ENCODE measurements around the gene CDH23. TPM values are rescaled to one million over a fixed set of nuclear protein-coding genes. Genes with fewer than 3 reads are reported as not detected.

Gene CDH23
- total RNA-seq, 1 experiment from 2014 or later: 0.03 TPM

DNA sequence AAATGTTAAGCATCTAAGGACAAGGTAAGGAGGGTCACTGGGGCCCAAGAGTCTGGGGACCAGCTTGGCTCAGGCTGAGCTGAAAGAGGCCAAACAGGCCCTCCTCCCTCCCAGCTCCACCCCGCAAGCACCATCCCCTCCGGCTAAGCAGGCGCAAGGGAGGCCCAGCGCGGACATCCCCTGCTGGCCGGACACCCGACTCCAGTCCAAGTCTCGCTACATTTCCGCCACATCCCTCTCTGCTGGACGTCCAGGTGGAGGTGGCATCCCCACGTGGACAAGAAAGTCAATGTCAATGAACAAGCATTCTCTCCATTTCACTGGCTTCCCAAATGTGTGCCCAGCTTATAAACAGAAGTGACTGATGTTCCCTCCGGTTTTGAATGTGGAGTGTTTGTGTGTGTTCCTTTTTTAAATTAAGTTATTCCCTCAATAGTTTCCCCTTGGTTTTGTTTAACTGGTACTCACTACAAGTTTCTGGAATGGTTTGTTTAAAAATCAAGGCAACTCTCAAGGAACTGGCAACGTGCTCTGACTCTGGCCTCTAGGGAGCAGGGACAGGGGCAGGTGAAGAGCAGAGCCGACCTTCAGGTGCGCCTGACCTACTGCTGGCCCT is 418.9 kb downstream of the CDH23 start:
- in situ Hi-C loops (cut with HindIII; ENCODE audit: low pct_unique_long_range_greater_than_20kb, low sequenced_read_pairs): no loop called here
- no peak for DNase-seq (ENCODE audit: low read depth)

DNA sequence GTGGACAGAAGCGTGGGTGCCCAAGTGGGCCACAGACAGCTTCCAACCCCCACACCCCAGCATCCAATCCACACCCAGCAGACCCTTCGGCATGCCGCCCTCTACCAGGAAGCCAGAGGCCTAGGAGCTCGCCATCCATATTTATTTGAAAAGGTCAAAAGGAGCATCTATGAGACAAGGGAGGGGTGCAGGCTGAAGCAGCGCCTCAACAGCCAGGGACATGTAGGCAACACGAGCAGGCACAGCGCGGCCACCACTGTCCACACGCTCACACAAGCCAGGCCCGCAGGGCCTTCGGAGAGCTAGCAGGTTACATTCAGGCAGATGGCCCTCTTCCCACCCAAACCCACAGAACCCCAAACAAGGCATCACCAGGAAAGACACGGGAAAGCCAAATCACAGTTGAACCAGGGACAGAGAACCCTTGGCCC is 419.7 kb downstream of the CDH23 start:
- in situ Hi-C loops (cut with HindIII; ENCODE audit: low pct_unique_long_range_greater_than_20kb, low sequenced_read_pairs): no loop called here
- DNase-seq (ENCODE audit: low read depth): no peak

DNA sequence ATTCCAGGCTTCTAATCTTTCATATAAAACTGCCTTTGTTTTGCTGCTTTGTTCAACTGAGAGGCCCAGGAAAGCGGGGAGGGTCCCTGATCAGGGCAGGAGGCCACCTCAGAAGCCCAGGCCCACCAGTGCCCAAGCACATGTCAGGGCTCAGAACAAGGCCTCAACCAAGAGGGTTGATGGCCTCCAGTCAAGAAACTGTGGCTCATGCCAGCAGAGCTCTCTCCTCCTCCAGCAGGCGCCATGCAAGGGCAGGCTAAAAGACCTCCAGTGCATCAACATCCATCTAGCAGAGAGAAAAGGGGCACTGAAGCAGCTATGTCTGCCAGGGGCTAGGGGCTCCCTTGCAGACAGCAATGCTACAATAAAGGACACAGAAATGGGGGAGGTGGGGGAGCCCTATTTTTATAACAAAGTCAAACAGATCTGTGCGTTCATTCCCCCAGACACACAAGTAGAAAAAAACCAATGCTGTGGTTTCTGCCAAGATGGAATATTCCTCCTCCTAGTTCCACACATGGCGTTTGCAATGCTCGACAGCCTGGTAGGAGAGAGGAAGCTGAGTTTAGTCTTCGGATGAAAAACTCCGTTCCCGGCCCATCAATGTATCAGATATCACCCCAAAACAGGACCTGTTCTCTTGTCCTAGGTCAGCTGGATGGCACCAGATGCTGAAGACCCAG is 420.4 kb downstream of the CDH23 start:
- in situ Hi-C loops (cut with HindIII; ENCODE audit: low pct_unique_long_range_greater_than_20kb, low sequenced_read_pairs): no loop called here
- DNase-seq (ENCODE audit: low read depth): no peak

DNA sequence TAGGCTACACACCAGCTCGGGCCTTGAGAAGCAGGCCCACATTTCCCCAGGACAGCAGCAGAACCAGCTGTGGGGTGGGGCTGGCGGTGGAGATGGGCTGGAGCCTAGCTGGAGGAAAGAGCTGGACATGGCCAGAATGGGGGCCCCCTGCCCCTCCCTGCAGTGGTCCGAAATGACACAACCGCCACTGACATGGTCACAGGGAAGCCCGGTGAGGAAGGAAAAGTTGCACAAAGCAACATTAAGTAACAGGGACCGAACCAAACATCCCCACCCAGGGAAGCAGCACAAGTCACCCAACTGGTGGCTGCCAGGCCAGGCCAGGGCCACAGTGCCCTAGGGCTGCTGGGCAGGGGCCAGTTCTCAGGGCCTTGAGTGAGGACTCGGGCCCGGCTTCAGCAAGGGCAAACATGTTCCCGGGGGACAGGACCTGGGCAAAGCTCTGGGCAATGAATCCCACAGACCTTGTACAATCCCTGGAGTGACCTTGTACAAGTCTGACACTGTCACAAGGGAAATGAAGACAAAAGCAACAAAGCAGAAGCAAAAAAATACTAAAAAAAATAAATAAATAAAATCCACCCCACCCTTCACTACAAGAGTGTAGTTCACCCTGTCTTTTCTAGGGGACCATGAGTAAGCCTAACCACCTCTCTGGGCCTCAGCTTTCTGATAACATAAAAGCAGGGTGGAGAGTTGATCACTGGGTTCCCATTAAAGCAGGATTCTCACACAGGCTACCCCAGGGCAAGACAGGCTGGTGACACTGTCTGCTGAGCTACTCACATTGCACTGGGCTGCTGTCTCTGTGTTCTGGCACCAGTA is 421.3 kb downstream of the CDH23 start:
- in situ Hi-C loops (cut with HindIII; ENCODE audit: low pct_unique_long_range_greater_than_20kb, low sequenced_read_pairs): no loop called here
- no peak for DNase-seq (ENCODE audit: low read depth)

DNA sequence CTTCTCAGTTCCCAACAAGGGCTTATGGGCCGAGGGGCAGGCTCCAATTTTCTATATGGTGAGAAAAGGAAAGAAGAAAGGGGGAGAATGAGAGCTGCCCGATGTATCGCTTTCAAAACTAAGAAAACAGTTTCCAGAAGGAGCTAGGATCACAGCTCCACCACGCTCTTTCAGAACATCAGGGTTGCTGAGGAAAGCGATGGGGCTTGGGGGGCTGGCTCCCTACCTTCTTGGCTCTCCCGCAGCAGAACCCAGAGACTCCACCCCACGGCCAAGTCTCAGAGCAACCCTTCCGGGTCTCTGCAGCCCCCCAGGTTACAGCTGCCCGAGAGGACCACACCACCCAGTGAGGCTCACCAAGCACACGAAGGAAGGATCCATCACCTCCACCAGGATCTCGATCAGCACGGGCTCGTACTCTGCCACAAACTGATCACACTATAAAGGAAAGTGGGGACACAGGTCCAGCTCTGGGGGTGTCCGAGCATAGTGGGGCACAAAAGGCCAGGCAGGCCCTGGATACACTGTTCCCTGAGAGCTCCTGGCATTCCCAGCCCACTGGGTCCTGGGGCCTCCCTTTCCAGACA is 422.0 kb downstream of the CDH23 start:
- in situ Hi-C loops (cut with HindIII; ENCODE audit: low pct_unique_long_range_greater_than_20kb, low sequenced_read_pairs): no loop called here
- DNase-seq (ENCODE audit: low read depth): no peak

DNA sequence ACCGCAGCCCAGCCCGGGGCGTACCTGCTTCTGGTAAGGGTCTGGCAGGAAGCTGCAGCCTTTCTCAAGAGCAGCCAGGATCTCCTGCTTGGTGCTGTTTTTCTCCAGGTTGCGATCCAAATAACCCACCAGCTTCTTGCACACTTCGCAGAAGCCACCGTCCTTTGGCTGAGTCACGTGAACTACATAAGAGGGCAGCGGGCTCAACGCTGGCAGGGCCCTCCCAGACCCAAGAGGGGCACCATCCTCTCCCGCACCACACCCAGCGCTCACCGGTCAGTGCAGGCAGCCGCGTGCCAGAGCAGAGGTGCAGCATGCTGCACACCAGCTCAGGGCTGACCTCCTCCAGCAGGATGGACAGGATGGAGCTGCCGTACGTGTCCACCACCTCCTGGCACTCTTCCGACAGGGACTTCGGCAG is 422.7 kb downstream of the CDH23 start:
- in situ Hi-C loops (cut with HindIII; ENCODE audit: low pct_unique_long_range_greater_than_20kb, low sequenced_read_pairs): no loop called here
- no peak for DNase-seq (ENCODE audit: low read depth)

DNA sequence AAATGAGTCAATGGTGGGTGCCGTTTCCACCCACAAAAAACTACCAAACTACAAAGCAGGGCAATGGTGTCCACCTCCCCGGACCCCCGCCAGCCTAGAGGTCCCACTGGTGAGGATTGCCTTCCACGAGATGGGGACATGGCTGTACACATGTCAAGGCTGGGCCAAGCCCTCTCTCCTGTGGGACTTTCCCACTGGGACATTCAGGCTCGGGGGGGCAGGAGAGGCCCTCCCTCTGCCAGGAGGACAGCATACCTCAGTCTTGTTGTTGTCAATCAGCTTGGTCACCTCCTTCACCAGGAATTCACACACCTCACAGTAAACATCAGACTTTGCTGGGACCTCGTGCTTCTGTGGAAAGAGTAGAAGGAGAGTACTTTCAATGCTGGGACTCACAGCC is 423.3 kb downstream of the CDH23 start:
- in situ Hi-C loops (cut with HindIII; ENCODE audit: low pct_unique_long_range_greater_than_20kb, low sequenced_read_pairs): no loop called here
- no peak for DNase-seq (ENCODE audit: low read depth)

DNA sequence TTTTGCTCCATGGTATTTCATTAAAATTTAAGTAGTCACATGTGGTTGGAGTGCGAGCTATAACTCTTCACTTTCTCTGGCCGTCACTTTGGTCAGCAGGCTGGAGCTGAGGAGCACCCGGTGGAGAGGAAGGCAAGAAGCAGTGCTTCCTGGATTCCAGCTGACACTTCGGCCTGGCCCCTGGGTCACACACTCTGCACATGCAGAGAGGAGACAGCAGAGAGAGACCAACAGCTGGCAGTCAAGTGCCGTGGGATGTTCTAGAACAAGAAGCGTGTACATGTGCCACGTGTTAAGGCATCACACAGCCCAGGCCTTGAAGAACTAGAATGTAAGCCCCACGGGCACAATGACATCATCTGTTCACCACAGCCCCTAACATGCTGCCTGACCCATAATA is 424.2 kb downstream of the CDH23 start:
- no peak for DNase-seq (ENCODE audit: low read depth)
- in situ Hi-C loops (cut with HindIII; ENCODE audit: low pct_unique_long_range_greater_than_20kb, low sequenced_read_pairs): no loop called here

DNA sequence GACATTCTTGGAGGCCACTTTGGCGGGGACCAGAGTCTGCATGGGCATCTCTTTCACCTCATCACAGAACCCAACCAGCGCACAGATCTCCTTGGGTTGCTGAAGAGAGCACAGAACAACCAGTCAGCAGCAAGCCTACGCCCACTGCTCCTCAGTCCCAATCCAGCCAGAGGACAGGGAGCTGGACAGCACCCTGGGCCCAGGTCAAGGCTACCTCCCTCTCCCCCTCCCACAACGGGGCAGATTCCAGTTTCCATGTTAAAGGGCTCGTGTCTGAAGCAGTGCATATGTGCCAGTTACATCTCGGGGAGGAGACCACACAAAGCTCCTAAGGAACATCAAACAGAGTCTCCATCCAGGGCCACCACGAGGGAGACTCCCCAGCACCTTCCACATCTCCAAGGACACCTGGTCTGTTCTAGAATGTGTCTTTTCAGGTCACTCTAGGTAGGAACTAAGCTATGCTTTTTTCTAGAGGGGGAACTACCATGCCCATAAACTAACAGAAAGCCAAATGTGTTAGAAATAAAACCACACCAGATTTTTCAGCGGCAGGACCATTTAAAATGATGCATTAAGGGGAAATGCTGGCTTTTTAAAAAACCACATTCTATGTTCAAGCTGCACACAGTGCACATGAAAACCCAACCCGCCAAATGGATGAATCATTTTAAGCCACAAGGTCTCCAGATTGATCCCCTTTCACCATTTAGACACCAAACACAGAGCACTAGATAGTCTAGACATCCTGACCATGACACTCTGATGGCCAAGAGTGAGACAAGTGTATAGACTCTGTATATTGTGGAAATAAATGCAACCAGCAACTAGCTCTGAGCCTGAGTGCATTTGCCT is 425.4 kb downstream of the CDH23 start:
- in situ Hi-C loops (cut with HindIII; ENCODE audit: low pct_unique_long_range_greater_than_20kb, low sequenced_read_pairs): no loop called here
- DNase-seq (ENCODE audit: low read depth): no peak

DNA sequence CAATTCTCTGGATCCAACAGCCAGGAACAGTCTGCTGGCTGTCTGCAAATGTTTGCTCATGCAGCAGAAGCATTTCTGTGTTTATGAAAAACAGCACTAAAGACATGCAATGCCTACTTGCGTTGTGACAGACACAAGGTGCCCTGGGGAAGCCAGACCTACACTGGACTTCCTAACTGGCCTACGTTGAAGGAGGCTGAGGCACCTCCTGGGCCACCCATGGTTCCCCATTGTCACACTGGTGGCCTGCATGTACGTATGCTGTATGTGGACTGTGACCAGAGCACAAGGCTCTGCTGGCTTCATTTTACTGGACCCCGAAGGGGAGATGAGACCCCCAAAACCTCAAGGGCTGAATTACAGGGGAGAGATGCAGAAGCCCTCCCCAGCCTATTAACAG is 426.6 kb downstream of the CDH23 start:
- in situ Hi-C loops (cut with HindIII; ENCODE audit: low pct_unique_long_range_greater_than_20kb, low sequenced_read_pairs): no loop called here
- no peak for DNase-seq (ENCODE audit: low read depth)

DNA sequence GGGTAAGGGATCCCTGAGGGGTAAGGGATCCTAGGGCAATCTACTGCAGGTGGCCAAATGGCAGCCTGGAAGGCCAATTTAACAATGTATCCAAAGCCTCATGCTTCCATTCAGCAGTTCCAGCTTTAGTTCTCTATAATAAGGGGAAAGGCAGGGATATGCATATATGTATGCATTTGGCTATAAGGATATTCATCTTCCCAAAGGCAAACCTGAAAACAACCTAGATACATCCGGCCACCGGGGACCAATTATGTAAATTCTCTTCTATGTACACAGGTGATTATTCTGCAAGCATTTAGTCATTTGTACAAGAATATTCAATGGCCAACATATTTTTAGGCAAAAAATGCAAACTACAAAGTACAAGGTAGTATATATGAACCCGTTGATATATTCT is 427.6 kb downstream of the CDH23 start:
- in situ Hi-C loops (cut with HindIII; ENCODE audit: low pct_unique_long_range_greater_than_20kb, low sequenced_read_pairs): no loop called here
- DNase-seq (ENCODE audit: low read depth): no peak

DNA sequence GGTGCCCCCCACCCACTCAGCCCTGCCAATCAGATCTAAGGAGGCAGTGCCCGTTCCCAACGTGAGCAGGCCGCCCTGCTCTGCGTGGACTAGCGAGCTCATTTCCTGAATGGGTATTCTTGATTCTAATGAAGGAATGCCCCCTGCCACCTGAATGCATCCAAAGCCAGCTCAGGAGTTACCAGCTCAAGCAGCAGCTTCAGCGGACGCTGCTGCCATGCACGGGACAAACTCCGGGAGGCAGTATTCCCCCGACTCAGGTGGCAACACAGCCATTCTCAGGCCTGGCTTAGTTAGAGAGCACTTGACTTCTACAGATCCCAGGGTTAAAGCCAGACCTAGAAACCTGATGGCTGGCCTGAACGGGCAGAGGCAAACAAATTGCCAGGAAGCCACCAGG is 428.5 kb downstream of the CDH23 start:
- no peak for DNase-seq (ENCODE audit: low read depth)
- in situ Hi-C loops (cut with HindIII; ENCODE audit: low pct_unique_long_range_greater_than_20kb, low sequenced_read_pairs): no loop called here

DNA sequence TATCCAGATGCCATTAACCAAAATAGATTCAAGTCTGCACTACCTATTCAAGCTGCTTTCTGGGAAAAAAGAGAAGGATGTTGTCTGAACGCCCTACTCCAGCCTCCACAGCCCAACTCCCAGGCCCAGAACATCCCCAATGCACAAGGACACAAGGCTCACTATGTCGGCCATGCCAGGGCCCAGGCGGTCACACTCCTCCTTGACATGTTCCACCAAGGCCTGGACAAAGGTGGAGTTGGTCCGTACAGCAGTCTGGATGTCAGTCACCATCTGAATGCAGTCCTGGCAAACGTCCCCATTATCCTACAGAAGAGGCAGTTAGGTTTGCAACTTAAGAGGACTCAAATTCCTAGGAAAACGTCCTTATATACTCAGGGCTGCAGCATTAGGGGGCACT is 431.1 kb downstream of the CDH23 start:
- DNase-seq (ENCODE audit: low read depth): no peak
- in situ Hi-C loops (cut with HindIII; ENCODE audit: low pct_unique_long_range_greater_than_20kb, low sequenced_read_pairs): no loop called here

DNA sequence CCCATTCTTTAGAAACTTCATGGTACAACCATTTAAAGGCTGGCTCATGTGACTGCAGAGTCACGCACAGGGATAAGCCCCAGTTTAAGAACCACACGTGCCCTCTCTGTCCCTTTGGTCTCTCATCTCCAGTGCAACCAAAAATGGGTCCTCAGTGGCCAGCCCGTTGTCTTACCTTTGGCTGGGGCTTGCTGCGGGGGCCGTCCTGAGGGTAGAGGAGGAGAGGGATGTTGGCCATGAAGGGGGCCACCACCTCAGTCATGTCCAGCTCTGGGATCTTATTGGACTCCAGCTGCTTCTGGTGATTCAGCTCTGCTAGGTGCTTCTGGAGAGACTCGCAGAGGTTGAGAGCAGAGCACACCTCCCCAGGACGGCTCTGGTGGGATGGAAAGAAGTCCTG is 432.0 kb downstream of the CDH23 start:
- in situ Hi-C loops (cut with HindIII; ENCODE audit: low pct_unique_long_range_greater_than_20kb, low sequenced_read_pairs): no loop called here
- no peak for DNase-seq (ENCODE audit: low read depth)

DNA sequence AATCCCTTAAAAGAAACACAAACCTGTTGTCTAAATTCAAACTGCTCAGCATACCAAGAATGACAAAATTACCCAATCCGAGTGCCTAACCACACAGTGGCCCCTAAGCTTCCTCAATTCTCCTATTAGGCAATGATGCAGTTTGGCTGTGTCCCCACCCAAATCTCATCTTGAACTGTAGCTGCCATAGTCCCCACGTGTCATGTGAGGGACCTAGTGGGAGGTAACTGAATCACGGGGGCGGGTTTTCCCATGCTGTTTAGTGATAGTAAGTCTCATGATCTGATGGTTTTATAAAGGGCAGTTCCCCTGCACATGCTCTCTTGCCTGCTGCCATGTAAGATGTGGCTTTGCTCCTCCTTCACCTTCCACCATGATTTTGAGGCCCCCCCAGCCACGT is 432.5 kb downstream of the CDH23 start:
- no peak for DNase-seq (ENCODE audit: low read depth)
- in situ Hi-C loops (cut with HindIII; ENCODE audit: low pct_unique_long_range_greater_than_20kb, low sequenced_read_pairs): no loop called here

DNA sequence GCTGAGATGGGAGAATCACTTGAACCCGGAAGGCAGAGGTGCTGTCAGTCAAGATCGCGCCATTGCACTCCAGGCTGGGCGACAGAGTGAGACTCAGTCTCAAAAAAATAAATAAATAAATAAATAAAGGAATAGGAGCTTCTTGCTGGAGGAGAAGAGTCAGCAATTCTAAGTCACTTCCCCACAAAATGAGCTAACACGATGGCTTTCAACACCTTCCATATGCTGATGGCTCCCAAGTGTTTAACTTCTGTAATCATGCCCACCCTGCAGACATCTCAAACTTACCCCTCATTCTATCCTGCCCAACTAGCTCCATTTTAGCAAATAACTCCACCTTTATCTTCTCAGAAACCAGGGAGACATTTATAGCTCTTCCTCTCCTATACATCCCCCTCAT is 433.2 kb downstream of the CDH23 start:
- DNase-seq (ENCODE audit: low read depth): no peak
- in situ Hi-C loops (cut with HindIII; ENCODE audit: low pct_unique_long_range_greater_than_20kb, low sequenced_read_pairs): no loop called here

DNA sequence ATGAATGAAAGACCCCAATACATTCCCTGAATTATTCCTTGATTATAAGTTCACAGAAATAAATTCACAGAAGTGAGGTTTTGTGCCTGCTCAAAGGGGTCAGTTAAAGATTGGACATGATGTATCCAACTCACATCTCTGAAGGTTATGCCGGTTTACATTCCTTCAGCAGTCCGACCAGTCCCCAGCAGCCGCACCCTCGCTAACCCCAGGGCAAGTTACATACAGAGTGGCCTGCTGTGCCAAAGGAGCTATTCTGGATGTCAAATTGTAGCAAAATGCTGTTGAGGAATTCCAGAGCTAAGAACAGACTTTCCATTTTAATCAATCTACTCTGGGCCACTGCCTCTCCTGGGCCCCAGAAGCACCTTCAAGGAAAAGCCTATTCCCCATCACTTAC is 434.0 kb downstream of the CDH23 start:
- in situ Hi-C loops (cut with HindIII; ENCODE audit: low pct_unique_long_range_greater_than_20kb, low sequenced_read_pairs): no loop called here
- DNase-seq (ENCODE audit: low read depth): no peak

All from Caki2 (cell line).